HL-60/S4 treated with phorbol 12-myristate 13-acetate at 8.2 ng/mL for 4 days and 3 days (cell line): ENCODE measurements around the gene MAB21L4.
"Not testable (repeated sequence)": the region's sequence is repeated elsewhere in the genome, so short reads cannot be mapped to it uniquely, and the experiment has no call there.

Source experiments
- in situ Hi-C: fragments of 300-500 bp; cut with MboI; formaldehyde crosslinking; loops from 2 replicates; pipeline ENCODE4 v1.15.0; 2022; ENCODE audit warnings: low sequenced_read_pairs

MAB21L4 gene

DNA sequence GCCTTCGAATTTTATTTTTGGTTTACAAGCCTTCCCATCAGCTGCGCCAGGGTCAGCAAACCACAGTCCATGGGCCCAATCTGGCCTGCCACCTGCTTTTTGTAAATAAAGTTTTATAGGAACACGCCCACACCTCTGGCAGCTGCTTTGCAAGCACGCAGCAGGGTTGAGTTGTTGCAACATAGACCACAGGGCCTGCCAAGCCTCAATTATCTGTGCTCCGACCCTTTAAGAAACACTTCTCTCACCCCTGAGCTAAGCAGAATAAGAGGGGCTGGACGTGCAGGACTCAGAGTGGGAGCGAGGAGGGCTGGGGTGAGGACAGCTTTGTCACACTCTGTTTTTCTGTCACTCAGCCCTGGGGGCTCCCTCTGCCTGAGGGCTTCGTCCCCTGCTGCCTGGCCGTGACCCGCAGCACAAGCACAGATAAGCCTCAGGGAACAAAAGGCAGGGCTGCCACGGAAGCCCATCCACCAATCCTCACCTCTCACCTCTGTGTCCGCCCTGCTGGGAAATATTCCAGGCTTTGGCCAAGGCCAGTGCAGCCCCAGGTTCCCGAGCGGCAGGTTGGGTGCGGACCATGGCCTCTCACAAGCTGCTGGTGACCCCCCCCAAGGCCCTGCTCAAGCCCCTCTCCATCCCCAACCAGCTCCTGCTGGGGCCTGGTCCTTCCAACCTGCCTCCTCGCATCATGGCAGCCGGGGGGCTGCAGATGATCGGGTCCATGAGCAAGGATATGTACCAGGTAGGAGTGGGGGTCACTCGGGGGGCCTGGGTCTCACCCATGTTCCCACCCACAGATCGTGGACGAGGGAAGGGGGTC lies 27.5 kb downstream of the MAB21L4 start, which contains the start of gene AGXT:
Gene AGXT (plus strand): TSS at position 539 of the 823 bp plus-strand sequence. CDS start 42 bp downstream, at position 581.
- in situ Hi-C loops = no loop called here

DNA sequence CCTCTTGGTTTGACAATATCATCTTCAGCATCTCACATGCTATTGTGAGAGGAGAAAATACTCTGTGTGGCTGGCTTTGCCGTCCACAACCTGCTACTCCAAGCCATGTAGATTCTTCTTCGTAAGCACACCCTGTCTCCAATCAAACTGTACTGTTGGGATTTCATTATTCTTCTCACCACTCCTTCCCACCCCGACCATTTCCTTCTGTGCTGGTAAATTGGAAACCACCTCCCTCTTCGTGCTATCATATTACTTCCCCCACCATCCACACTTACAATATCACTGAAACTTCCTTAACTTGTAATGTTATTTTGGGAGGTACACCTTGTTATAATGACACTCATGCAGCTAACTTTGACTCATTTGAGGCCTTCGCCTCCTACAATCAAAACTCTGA lies 30.6 kb downstream of the MAB21L4 start:
- in situ Hi-C loops = no loop called here

GRCh38 chr2:240864475-240864874 lies 31.5 kb downstream of the MAB21L4 start:
- in situ Hi-C loops = no loop called here

DNA sequence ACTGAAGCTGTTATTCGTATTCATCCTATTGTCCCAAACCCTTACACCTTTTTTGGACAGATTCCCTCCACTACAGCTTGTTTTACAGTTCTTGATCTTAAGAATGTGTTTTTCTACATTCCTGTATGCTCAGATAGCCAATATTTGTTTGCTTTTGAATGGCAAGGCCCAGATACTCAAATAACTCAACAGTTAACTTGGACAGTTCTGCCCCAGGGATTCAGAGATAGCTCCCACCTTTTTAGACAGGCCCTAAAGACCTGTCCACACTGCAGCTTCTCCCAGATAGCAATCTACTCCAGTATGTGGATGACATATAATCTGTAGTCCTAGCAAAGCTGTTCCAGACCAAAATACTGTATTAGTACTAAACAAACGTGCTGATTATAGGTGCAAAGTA lies 34.4 kb downstream of the MAB21L4 start:
- in situ Hi-C loops = no loop called here

DNA sequence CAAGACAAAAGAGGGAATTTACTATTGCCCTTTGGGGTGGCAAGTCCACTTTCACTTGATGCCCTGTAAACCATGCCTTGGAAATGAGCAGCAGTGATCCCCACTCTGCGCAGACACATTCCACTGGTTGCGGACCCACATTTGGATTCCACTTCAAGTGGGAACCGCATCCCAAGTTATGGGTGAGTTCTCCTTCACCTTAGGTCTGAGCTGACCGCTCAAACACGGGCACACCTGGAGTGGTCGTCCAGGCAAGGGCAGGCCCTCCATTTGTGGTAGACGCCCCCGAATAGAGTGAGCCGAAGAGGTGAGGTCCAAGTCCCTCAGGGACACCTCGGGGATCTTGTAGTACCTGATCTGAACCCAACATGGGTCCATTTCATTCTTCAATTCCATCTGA lies 37.1 kb downstream of the MAB21L4 start:
- in situ Hi-C loops = no loop called here

- in situ Hi-C loops = no loop called here
These were observed 37.6 kb downstream of the MAB21L4 start for GRCh38 chr2:240858321-240858720.

DNA sequence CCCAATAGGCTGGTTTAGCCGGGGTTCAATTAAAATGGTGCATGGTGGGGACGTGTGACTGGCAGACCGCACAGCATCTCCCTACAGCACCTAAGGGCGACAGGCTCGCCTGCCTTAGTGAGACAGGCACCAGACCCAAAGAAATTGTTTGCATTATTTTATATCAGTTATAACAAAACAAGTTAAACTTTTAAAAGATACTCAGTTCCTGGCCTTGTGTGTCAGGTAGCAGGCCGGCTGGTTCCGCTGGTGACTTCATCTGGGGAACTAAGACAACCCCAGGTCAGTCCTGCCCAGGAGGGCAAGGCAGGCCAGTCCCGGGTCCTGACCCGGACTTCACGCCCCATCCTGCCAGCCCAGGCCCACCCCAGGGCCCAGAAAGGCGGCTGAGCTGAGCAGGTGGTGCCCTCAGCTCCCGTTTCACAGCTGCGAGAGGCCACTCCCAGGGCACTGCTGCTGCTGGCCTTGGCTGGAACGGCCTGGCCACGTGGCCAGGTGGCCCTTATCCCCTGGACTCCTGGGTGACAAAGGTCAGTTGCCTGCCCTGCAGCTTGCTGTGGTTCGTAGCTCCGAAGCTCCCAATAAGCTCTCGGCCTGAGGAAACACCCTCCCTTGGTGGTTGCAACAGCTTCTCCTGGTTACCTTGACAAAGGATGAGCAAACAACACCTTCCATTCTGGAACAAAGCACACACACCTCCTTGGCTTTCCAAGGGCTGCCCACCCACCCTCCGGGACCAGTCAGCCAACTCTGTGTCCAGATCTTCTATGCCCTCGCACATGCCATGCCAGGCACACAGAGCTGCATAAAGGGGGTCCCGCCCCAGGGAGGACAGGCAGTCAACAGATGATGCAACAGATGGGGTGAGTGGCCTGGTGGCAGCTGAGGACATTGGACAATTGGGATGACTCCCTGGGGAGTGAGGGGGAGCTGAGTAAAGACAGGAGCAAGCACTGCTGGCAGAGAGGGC lies 38.6 kb downstream of the MAB21L4 start:
- in situ Hi-C loops = no loop called here

GRCh38 chr2:240856151-240856980 lies 39.6 kb downstream of the MAB21L4 start:
- in situ Hi-C loops = no loop called here

DNA sequence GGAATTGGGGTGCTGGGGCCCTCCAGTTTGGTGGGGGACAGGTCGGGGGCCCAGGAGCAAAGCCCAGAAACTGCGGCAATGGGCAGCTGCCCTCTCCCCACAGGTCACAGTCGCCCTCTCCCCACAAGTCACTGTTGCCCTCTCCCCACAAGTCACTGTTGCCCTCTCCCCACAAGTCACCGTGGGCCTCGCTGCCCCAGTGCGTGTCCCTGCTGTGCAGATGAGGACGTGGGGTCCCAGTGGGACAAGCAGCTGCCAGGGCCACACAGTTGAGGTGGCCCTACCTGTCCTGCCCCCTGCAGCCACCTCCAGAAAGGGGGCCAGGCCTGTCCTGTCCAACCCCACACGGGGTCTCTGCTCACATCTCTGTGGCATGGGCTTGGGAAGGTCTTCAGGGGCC lies 40.3 kb downstream of the MAB21L4 start:
- in situ Hi-C loops = no loop called here

DNA sequence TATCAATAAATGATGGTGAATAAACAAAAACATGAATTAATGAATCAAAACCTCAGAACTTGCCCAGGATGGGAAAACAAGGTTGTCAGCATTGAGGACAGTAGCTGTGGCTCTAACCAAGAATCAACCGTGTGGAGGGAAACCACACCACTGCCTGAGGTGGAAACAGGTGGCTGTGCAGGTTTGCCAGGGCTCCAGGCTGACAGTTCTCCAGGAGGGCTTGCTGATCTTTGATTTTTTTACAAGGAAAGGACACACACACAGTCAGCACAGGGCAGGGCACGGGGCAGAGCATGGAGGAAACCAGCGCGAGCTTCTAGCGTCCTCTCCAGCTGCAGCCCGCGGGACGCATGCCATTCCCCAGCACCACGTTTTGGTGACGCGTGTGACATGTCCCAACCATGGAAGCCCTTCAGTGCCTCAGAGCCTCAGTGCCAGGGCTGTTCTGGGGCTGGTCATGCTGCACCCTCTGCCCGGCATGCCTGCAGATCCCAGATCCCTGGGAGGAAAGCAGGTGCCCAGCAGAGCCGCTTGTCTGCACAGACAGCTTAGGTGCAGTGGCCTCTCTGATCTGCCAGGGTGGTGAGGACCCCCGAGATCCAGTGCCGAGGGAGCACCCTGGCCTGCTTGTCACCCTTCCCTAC lies 43.2 kb downstream of the MAB21L4 start:
- in situ Hi-C loops = no loop called here

DNA sequence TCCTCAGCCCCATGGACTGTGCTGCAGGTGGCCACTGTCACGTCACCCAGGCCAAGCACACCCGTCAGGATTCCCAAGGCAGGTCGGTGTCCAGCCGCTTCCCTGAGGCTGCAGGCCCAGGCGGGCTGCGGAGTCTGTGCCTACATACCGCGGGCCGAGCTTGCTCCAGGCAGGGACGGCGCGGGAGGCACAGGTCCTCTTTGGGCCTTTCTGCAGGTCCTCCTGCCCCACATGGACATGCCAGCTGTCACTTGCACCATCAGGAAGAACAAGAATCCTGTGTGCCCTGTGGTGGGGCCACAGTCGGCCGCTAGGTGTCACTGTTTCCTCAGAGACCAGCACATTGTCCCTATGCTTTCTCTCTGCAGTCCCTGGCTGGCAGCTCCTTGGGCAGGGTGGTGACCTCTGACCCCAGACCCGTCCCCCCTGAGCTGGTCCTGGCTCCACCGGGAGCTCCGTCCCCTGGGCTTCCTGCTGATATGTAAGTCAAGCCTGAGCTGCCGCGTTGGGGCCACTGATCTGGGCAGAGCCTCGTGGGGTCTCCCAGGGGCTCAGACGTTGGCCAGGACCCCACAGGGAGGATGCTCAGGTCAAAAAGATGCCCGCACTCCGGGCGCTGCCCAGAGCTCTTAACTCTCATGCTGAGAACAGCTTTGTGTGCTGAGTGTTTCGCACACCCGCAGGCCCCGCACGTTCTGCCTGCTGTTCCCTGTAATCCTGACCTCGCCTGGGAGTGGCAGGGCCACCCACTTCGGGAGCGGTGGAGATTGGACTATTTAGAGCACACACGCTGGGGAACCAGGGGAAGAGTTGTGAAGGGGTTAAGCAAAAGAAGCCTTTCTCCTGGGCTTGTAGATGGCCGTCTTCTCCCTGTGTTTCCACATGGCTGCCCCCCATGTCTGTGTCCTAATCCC lies 44.6 kb downstream of the MAB21L4 start:
- in situ Hi-C loops = no loop called here

GRCh38 chr2:240850756-240851077 lies 45.2 kb downstream of the MAB21L4 start:
- in situ Hi-C loops = no loop called here

- in situ Hi-C loops = no loop called here
These were observed 45.9 kb downstream of the MAB21L4 start for GRCh38 chr2:240850026-240850425.

GRCh38 chr2:240848900-240849680 lies 46.9 kb downstream of the MAB21L4 start:
- in situ Hi-C loops = no loop called here

- in situ Hi-C loops = no loop called here
These were observed 48.1 kb downstream of the MAB21L4 start for GRCh38 chr2:240847817-240848216.

- in situ Hi-C loops = no loop called here
These were observed 48.9 kb downstream of the MAB21L4 start for GRCh38 chr2:240846873-240847595.

GRCh38 chr2:240846309-240846708 lies 49.6 kb downstream of the MAB21L4 start:
- in situ Hi-C loops = not testable (repeated sequence)
